Keratinocyte (primary cell): ENCODE measurements around the gene PHOX2A. TPM values are rescaled to one million over a fixed set of nuclear protein-coding genes. Genes with fewer than 3 reads are reported as not detected.

Experiments used
- DNase-seq: peaks from one replicate; pipeline ENCODE4 v3.0.0-alpha.2; 2011; ENCODE audit warnings: low read depth, missing footprints, low spot score
- FAIRE-seq: peaks from 2 replicates; lab custom pipeline; 2011; peaks lifted over from hg19 to GRCh38; lab: Jason Lieb, UNC
- H2AFZ ChIP-seq: 2 replicates; pipeline ENCODE4 v1.6.0; 2012; ENCODE audit warnings: low read length, control low read depth, inconsistent platforms; ENCODE audit not compliant: control insufficient read depth
- H3K27ac ChIP-seq: 2 replicates; pipeline ENCODE4 v1.5.1; 2011; ENCODE audit warnings: low read length; ENCODE audit not compliant: control insufficient read depth, insufficient read depth
- H3K27me3 ChIP-seq: 3 replicates; pipeline ENCODE4 v1.6.0; 2011; ENCODE audit warnings: low read length; ENCODE audit not compliant: control insufficient read depth, insufficient read depth; ENCODE audit errors: extremely low read depth
- H3K36me3 ChIP-seq, 2 experiments: 2 replicates in 1 of 2; 3 replicates in 1 of 2; pipeline ENCODE4 v1.5.1; 2011; ENCODE audit warnings: low read length in 2 of 2, mild to moderate bottlenecking in 1 of 2; ENCODE audit not compliant: control insufficient read depth in 2 of 2, insufficient read depth in 2 of 2; ENCODE audit errors: extremely low read depth in 1 of 2
- H3K4me1 ChIP-seq: 3 replicates; pipeline ENCODE4 v1.5.1; 2011; ENCODE audit warnings: low read length; ENCODE audit not compliant: control insufficient read depth, insufficient read depth; ENCODE audit errors: extremely low read depth
- H3K4me2 ChIP-seq: 3 replicates; pipeline ENCODE4 v1.6.0; 2011; ENCODE audit warnings: low read depth, low read length; ENCODE audit not compliant: control insufficient read depth, insufficient read depth; ENCODE audit errors: extremely low read depth
- H3K4me3 ChIP-seq, 3 experiments: fragments of 200-600 bp in 1 of 3; sonication (generic) in 1 of 3; 2 replicates in 2 of 3; 3 replicates in 1 of 3; pipeline ENCODE4 v1.5.1; 2011 to 2016; ENCODE audit warnings: low read length in 3 of 3, mild to moderate bottlenecking in 3 of 3, control low read depth in 2 of 3, inconsistent platforms in 1 of 3, low read depth in 1 of 3, mixed read lengths in 1 of 3, mixed run types in 1 of 3, moderate library complexity in 1 of 3; ENCODE audit not compliant: control insufficient read depth in 2 of 3, insufficient read depth in 2 of 3; ENCODE audit errors: extremely low read depth in 1 of 3
- H3K79me2 ChIP-seq: 2 replicates; pipeline ENCODE4 v1.6.0; 2012; ENCODE audit warnings: low read length; ENCODE audit not compliant: control insufficient read depth, insufficient read depth
- H3K9ac ChIP-seq: 3 replicates; pipeline ENCODE4 v1.6.0; 2011; ENCODE audit warnings: low read length; ENCODE audit not compliant: control insufficient read depth, insufficient read depth; ENCODE audit errors: extremely low read depth
- H3K9me1 ChIP-seq: 3 replicates; pipeline ENCODE4 v1.6.0; 2011; ENCODE audit warnings: low read length; ENCODE audit not compliant: control insufficient read depth, insufficient read depth; ENCODE audit errors: extremely low read depth
- H3K9me3 ChIP-seq: 2 replicates; pipeline ENCODE4 v1.5.1; 2012; ENCODE audit warnings: low read depth, low read length; ENCODE audit not compliant: control insufficient read depth
- H4K20me1 ChIP-seq: 3 replicates; pipeline ENCODE4 v1.6.0; 2011; ENCODE audit warnings: low read length; ENCODE audit not compliant: control insufficient read depth, insufficient read depth; ENCODE audit errors: extremely low read depth
- EZH2 ChIP-seq: IDR thresholded peaks from one replicate; pipeline ENCODE4 v1.6.1; 2012; ENCODE audit warnings: inconsistent platforms, mild to moderate bottlenecking, low read length, moderate library complexity
- dilution Hi-C: fragments of 300-500 bp; cut with MboI; formaldehyde crosslinking; loops from one replicate; pipeline ENCODE4 v1.7.0; 2020; ENCODE audit warnings: low sequenced_read_pairs; ENCODE audit not compliant: extremely low pct_ligation_motif_present
- polyA plus RNA-seq, 5 experiments: library from polyadenylated mRNA; depleted of rRNA in 3 of 5; stranded (reverse) in 3 of 5; stranded (forward) in 1 of 5; unstranded in 1 of 5; fragments of >200 nt; gene quantifications; 1 replicate in 1 of 5; 2 replicates in 3 of 5; 3 replicates in 1 of 5; pipeline versions ENCODE4 v1.2.1 to v1.2.3, GENCODE V29; 2011 to 2012; ENCODE audit warnings: missing spikeins in 2 of 5, low read depth in 1 of 5, low replicate concordance in 1 of 5
- TF ChIP-seq, protein P1 (sequence below), 3 experiments: IDR thresholded peaks in 1 of 3; conservative IDR thresholded peaks in 1 of 3; optimal IDR thresholded peaks in 1 of 3; 2 replicates in 2 of 3; 3 replicates in 1 of 3; pipeline versions ENCODE3 to v1.5.1; 2011; ENCODE audit warnings: low read length in 3 of 3, mild to moderate bottlenecking in 3 of 3, moderate library complexity in 2 of 3, control low read depth in 1 of 3, inconsistent platforms in 1 of 3; ENCODE audit not compliant: insufficient read depth in 2 of 3; ENCODE audit errors: extremely low read depth in 1 of 3

Gene PHOX2A
- polyA plus RNA-seq, 1 donor (not counting 4 experiments of a cell fraction or from before 2014, with no cell fraction given), result not detected

DNA sequence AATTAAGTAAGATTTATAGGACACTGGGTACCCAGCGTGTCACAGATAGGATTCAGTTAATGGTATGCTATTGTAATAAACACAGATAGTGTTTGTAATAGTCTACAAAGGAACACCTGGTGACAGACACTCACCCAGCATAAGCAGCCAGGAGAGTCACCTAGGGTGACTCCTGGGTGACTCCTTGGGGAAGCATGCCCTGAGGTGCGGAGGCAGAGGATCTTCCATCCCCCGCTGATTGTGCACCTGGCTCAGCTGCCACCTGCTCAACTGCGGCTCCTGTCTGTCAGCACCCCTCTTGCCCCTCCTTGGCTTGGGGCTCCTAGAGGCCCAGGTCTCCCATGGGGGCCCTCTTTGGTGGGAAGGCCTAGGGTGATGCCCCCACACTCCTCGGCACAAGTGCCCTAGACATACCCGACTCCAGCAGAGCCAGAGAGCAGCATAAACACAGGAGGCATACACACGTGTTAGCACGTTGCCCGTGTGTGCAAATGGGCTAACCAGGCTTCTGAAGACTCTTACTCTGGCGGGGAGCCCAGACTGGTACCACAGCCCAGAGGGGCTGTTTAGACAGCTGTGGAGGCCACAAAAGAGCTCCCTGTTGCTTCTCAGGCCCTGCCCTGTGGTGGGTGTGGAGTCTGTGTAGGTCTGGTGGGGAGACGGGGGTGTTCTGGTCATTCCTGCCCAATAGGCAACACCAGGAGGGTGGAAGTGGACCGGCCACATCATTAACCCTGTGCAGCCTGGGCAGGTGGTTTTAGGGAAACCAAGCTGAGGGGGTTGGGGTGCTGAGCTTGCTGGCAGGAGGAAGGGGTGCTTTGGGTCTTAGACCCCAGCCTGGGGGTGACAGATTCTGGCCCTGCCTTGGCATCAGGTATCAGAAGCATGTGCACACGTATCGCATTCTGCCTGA, 16.4 kb downstream of the PHOX2A start:
- TF ChIP-seq, protein P1, sequence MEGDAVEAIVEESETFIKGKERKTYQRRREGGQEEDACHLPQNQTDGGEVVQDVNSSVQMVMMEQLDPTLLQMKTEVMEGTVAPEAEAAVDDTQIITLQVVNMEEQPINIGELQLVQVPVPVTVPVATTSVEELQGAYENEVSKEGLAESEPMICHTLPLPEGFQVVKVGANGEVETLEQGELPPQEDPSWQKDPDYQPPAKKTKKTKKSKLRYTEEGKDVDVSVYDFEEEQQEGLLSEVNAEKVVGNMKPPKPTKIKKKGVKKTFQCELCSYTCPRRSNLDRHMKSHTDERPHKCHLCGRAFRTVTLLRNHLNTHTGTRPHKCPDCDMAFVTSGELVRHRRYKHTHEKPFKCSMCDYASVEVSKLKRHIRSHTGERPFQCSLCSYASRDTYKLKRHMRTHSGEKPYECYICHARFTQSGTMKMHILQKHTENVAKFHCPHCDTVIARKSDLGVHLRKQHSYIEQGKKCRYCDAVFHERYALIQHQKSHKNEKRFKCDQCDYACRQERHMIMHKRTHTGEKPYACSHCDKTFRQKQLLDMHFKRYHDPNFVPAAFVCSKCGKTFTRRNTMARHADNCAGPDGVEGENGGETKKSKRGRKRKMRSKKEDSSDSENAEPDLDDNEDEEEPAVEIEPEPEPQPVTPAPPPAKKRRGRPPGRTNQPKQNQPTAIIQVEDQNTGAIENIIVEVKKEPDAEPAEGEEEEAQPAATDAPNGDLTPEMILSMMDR (optimal IDR thresholded peaks at IDR 0.05 in 1 of 3, IDR thresholded peaks at IDR 0.05 in 1 of 3, conservative IDR thresholded peaks at IDR 0.05 in 1 of 3; ENCODE audit: extremely low read depth in 1 of 3, insufficient read depth in 2 of 3, low read length in 3 of 3), result no peak
- TF ChIP-seq EZH2, result no peak
- Histone ChIP-seq H3K4me2 (no peak overlapping the region), H3K27ac (no peak overlapping the region), H3K27me3 (no peaks in the 10 kb centered on the region), H3K4me3 (no peak overlapping the region), H3K9ac (no peak overlapping the region), H4K20me1 (peaks cover 3% of the 10 kb centered on the region), H2AFZ (no peak overlapping the region), H3K9me1 (no peaks in the 10 kb centered on the region), H3K4me1 (peaks cover 6% of the 10 kb centered on the region), H3K79me2 (peaks cover 29% of the 10 kb centered on the region), H3K9me3 (no peaks in the 10 kb centered on the region), H3K36me3 (peaks cover 35 to 42% of the 10 kb centered on the region in 2 experiments)
- no peak for DNase-seq
- dilution Hi-C loops, result no loop called here
- no peak for FAIRE-seq

DNA sequence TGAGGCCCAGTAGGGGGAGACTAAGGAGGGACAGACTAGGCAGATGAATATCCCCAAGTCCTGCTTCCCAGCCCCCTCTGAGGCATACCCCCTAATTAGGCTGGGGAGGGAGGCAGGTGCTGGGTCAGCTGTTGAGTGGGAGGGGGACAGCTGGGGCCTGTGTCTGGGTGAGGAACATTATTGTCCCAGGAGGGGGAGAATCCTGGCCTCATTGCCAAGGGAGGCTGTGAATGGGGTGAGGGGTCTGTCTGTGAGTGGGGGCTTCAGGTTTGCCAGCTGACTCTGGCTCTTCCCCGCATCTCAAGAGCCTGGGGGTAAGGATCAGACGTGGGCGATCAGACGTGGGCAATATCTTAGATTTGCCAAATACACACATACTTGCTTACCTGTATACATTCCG, 17.3 kb downstream of the PHOX2A start:
- H4K20me1 ChIP-seq, result peaks cover 3% of the 10 kb centered on the region
- no peak overlapping the region for H3K27ac ChIP-seq
- H2AFZ ChIP-seq, result no peak overlapping the region
- no peak overlapping the region for H3K4me2 ChIP-seq
- TF ChIP-seq EZH2, result no peak
- TF ChIP-seq, protein P1 (optimal IDR thresholded peaks at IDR 0.05 in 1 of 3, IDR thresholded peaks at IDR 0.05 in 1 of 3, conservative IDR thresholded peaks at IDR 0.05 in 1 of 3; ENCODE audit: extremely low read depth in 1 of 3, insufficient read depth in 2 of 3, low read length in 3 of 3), result no peak
- H3K4me1 ChIP-seq, result peaks cover 10% of the 10 kb centered on the region
- no peak overlapping the region for H3K4me3 ChIP-seq
- H3K9me1 ChIP-seq, result no peaks in the 10 kb centered on the region
- H3K36me3 ChIP-seq, result peaks cover 29 to 34% of the 10 kb centered on the region in 2 experiments
- H3K9ac ChIP-seq, result no peak overlapping the region
- H3K27me3 ChIP-seq, result no peaks in the 10 kb centered on the region
- DNase-seq (no peak), FAIRE-seq (no peak)
- H3K9me3 ChIP-seq, result no peaks in the 10 kb centered on the region
- peaks cover 29% of the 10 kb centered on the region for H3K79me2 ChIP-seq
- dilution Hi-C loops, result no loop called here
